ENCODE results near the gene POU6F2.

GRCh38 chr7:39399986-39400385 lies 422.3 kb downstream of the POU6F2 start:
- TF ChIP-seq, protein P1, sequence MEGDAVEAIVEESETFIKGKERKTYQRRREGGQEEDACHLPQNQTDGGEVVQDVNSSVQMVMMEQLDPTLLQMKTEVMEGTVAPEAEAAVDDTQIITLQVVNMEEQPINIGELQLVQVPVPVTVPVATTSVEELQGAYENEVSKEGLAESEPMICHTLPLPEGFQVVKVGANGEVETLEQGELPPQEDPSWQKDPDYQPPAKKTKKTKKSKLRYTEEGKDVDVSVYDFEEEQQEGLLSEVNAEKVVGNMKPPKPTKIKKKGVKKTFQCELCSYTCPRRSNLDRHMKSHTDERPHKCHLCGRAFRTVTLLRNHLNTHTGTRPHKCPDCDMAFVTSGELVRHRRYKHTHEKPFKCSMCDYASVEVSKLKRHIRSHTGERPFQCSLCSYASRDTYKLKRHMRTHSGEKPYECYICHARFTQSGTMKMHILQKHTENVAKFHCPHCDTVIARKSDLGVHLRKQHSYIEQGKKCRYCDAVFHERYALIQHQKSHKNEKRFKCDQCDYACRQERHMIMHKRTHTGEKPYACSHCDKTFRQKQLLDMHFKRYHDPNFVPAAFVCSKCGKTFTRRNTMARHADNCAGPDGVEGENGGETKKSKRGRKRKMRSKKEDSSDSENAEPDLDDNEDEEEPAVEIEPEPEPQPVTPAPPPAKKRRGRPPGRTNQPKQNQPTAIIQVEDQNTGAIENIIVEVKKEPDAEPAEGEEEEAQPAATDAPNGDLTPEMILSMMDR (IDR thresholded peaks at IDR 0.05), result no peak
- TF ChIP-seq POLR2A (IDR thresholded peaks at IDR 0.05) (no peak), POLR2AphosphoS5 (IDR thresholded peaks at IDR 0.05) (no peak)

Data from upper lobe of left lung (tissue), 4 donors.